Esophagus (tissue), 2 donors: ENCODE data around the gene VIPR2. TPM values are rescaled to one million over a fixed set of nuclear protein-coding genes. Genes with fewer than 3 reads are reported as not detected.
"Not testable (repeated sequence)": the region's sequence is repeated elsewhere in the genome, so short reads cannot be mapped to it uniquely, and the experiment has no call there.

Source experiments
- H3K27ac ChIP-seq, 2 donors: one replicate each; pipeline ENCODE4 v1.5.1; 2013; ENCODE audit warnings: low read depth in 2 of 2, mild to moderate bottlenecking in 2 of 2, inconsistent platforms in 1 of 2, low read length in 1 of 2, moderate library complexity in 1 of 2
- H3K27me3 ChIP-seq, 2 donors: one replicate each; pipeline ENCODE4 v1.6.1; 2013; ENCODE audit warnings: low read length in 2 of 2, control low read depth in 1 of 2, mild to moderate bottlenecking in 1 of 2; ENCODE audit not compliant: insufficient read depth in 2 of 2, control insufficient read depth in 1 of 2
- H3K36me3 ChIP-seq, 2 donors: one replicate each; pipeline ENCODE4 v1.6.1; 2013; ENCODE audit warnings: low read length in 1 of 2; ENCODE audit not compliant: control insufficient read depth in 2 of 2, insufficient read depth in 2 of 2
- H3K4me1 ChIP-seq, 2 donors: one replicate each; pipeline ENCODE4 v1.6.1; 2013; ENCODE audit warnings: low read length in 1 of 2; ENCODE audit not compliant: control insufficient read depth in 2 of 2, insufficient read depth in 2 of 2
- H3K4me3 ChIP-seq, 2 donors: one replicate each; pipeline ENCODE4 v1.5.1; 2013; ENCODE audit warnings: low read length in 2 of 2, mild to moderate bottlenecking in 2 of 2, low read depth in 1 of 2, moderate library complexity in 1 of 2
- H3K9me3 ChIP-seq, 2 donors: one replicate each; pipeline ENCODE4 v1.6.1; 2013; ENCODE audit warnings: mild to moderate bottlenecking in 2 of 2, low read depth in 1 of 2, low read length in 1 of 2, moderate library complexity in 1 of 2; ENCODE audit not compliant: control insufficient read depth in 2 of 2, insufficient read depth in 1 of 2
- WGBS, 2 donors: extraction: QIAGEN DNeasy Blood & Tissue Kit; methylation state at CpG; one replicate each; pipeline ENCODE4 v1.1.7; 2013; 5-methylcytosine and 5-hydroxymethylcytosine counted together
- polyA plus RNA-seq, 2 donors: library from polyadenylated mRNA; stranded (reverse); fragments of 200-250 nt; gene quantifications; one replicate each; pipeline ENCODE4 v1.2.3, GENCODE V29; 2013
- donor health status: healthy with polysubstance abuse.
- donor health status: Bipolar disorder and iron deficiency.

VIPR2 gene
- polyA plus RNA-seq, 2 donors: 0.39 to 0.40 TPM

- H3K4me3 ChIP-seq, H3K27me3 ChIP-seq, H3K36me3 ChIP-seq, H3K9me3 ChIP-seq, H3K4me1 ChIP-seq, H3K27ac ChIP-seq: not testable (repeated sequence)
- WGBS, 2 donors: 45 to 47% methylated on average over 1 of the region's 1 CpG
These were observed 20.9 kb downstream of the VIPR2 start for GRCh38 chr7:159123793-159124192.

- not testable (repeated sequence) for H3K4me1 ChIP-seq, H3K36me3 ChIP-seq, H3K4me3 ChIP-seq, H3K27ac ChIP-seq, H3K9me3 ChIP-seq, H3K27me3 ChIP-seq
These were observed 21.4 kb downstream of the VIPR2 start for GRCh38 chr7:159123294-159123693.

GRCh38 chr7:159122276-159122675, 22.4 kb downstream of the VIPR2 start:
- H3K9me3 ChIP-seq: no peaks in the 10 kb centered on the region

GRCh38 chr7:159121476-159121875, 23.2 kb downstream of the VIPR2 start:
- Histone ChIP-seq H3K27me3 (no peaks in the 10 kb centered on the region), H3K4me1 (no peaks in the 10 kb centered on the region), H3K36me3 (no peaks in the 10 kb centered on the region), H3K9me3 (no peaks in the 10 kb centered on the region), H3K4me3 (no peak overlapping the region), H3K27ac (no peak overlapping the region)
- WGBS, 2 donors: 72 to 87% methylated on average over 4 of the region's 4 CpGs

More at GRCh38 chr7:159122276-159122675, 22.4 kb downstream of the VIPR2 start:
- Histone ChIP-seq H3K4me1 (no peaks in the 10 kb centered on the region), H3K4me3 (no peak overlapping the region), H3K27me3 (no peaks in the 10 kb centered on the region), H3K36me3 (no peaks in the 10 kb centered on the region), H3K27ac (no peak overlapping the region)
- WGBS, 2 donors: 68 to 72% methylated on average over 7 of the region's 7 CpGs

GRCh38 chr7:159121068-159121467, 23.6 kb downstream of the VIPR2 start:
- WGBS, 2 donors: 82 to 88% methylated on average over 9 of the region's 9 CpGs
- no peaks in the 10 kb centered on the region for H3K27me3 ChIP-seq
- no peaks in the 10 kb centered on the region for H3K4me1 ChIP-seq
- no peak overlapping the region for H3K4me3 ChIP-seq
- H3K36me3 ChIP-seq: no peaks in the 10 kb centered on the region
- no peaks in the 10 kb centered on the region for H3K9me3 ChIP-seq
- H3K27ac ChIP-seq: no peak overlapping the region

- Histone ChIP-seq H3K27ac (no peak overlapping the region), H3K4me3 (no peak overlapping the region), H3K36me3 (no peaks in the 10 kb centered on the region), H3K4me1 (no peaks in the 10 kb centered on the region), H3K9me3 (no peaks in the 10 kb centered on the region), H3K27me3 (no peaks in the 10 kb centered on the region)
- 75 to 79% methylated on average over 7 of the region's 7 CpGs for WGBS, 2 donors
These were observed 24.1 kb downstream of the VIPR2 start for GRCh38 chr7:159120540-159120919.

GRCh38 chr7:159119851-159120539, 24.7 kb downstream of the VIPR2 start:
- WGBS, 2 donors: 81 to 84% methylated on average over 11 of the region's 11 CpGs
- Histone ChIP-seq H3K27ac (no peak overlapping the region), H3K4me3 (no peak overlapping the region), H3K4me1 (no peaks in the 10 kb centered on the region), H3K36me3 (no peaks in the 10 kb centered on the region), H3K9me3 (no peaks in the 10 kb centered on the region), H3K27me3 (no peaks in the 10 kb centered on the region)

GRCh38 chr7:159119026-159119741, 25.5 kb downstream of the VIPR2 start:
- no peaks in the 10 kb centered on the region for H3K27me3 ChIP-seq
- no peak overlapping the region for H3K4me3 ChIP-seq
- WGBS, 2 donors: 87 to 90% methylated on average over 19 of the region's 19 CpGs
- H3K36me3 ChIP-seq: no peaks in the 10 kb centered on the region
- no peaks in the 10 kb centered on the region for H3K9me3 ChIP-seq
- no peak overlapping the region for H3K27ac ChIP-seq
- no peaks in the 10 kb centered on the region for H3K4me1 ChIP-seq

- 82 to 87% methylated on average over 10 of the region's 10 CpGs for WGBS, 2 donors
- Histone ChIP-seq H3K4me3 (no peak overlapping the region), H3K27ac (no peak overlapping the region), H3K27me3 (no peaks in the 10 kb centered on the region), H3K4me1 (peaks cover 0 to 2% of the 10 kb centered on the region in 2 donors), H3K9me3 (no peaks in the 10 kb centered on the region), H3K36me3 (no peaks in the 10 kb centered on the region)
These were observed 26.0 kb downstream of the VIPR2 start for GRCh38 chr7:159118623-159119022.

GRCh38 chr7:159118197-159118595, 26.5 kb downstream of the VIPR2 start:
- no peak overlapping the region for H3K27ac ChIP-seq
- WGBS, 2 donors: 81 to 82% methylated on average over 13 of the region's 13 CpGs
- H3K9me3 ChIP-seq: no peaks in the 10 kb centered on the region
- no peaks in the 10 kb centered on the region for H3K36me3 ChIP-seq
- peaks cover 0 to 2% of the 10 kb centered on the region in 2 donors for H3K4me1 ChIP-seq
- H3K4me3 ChIP-seq: no peak overlapping the region
- H3K27me3 ChIP-seq: no peaks in the 10 kb centered on the region
